Brain microvascular endothelial cell (primary cell): ENCODE results near the gene ARHGAP32.

Experiments used
- DNase-seq: peaks from one replicate; pipeline ENCODE4 v3.0.0-alpha.2; 2020
- H3K27ac ChIP-seq: fragments of 250-450 bp; sonication (Bioruptor Pico); 2 replicates; pipeline ENCODE4 v1.5.1; 2020; ENCODE audit warnings: mild to moderate bottlenecking, moderate library complexity
- H3K27me3 ChIP-seq: fragments of 250-450 bp; sonication (Bioruptor Pico); replicated peaks from 2 replicates; pipeline ENCODE4 v1.5.1; 2020; ENCODE audit warnings: mild to moderate bottlenecking
- H3K36me3 ChIP-seq: fragments of 250-450 bp; sonication (Bioruptor Pico); replicated peaks from 2 replicates; pipeline ENCODE4 v1.5.1; 2020; ENCODE audit warnings: mild to moderate bottlenecking
- H3K4me3 ChIP-seq: 2 replicates; pipeline ENCODE4 v1.5.1; 2011; ENCODE audit warnings: low read depth, mild to moderate bottlenecking, control low read depth, low read length, moderate library complexity
- CTCF ChIP-seq: IDR thresholded peaks from 2 replicates; pipeline ENCODE4 v1.5.1; 2011; ENCODE audit warnings: low read depth, mild to moderate bottlenecking, moderate library complexity, low read length, control low read depth, inconsistent platforms; ENCODE audit errors: missing control alignments
- in situ Hi-C: cut with HindIII; loops from 2 replicates; pipeline ENCODE4 v1.10.0; 2017; ENCODE audit warnings: low sequenced_read_pairs, low pct_ligation_motif_present

The ARHGAP32 gene

GRCh38 chr11:129093283-129093682, 98.8 kb downstream of the ARHGAP32 start:
- no peaks in the 10 kb centered on the region for H3K27me3 ChIP-seq
- no peak overlapping the region for H3K4me3 ChIP-seq
- no peak for TF ChIP-seq CTCF
- no peak overlapping the region for H3K27ac ChIP-seq
- no peak for DNase-seq
- in situ Hi-C loops = no loop called here
- H3K36me3 ChIP-seq = no peaks in the 10 kb centered on the region

- DNase-seq = peak; percentile 13
- in situ Hi-C loops = no loop called here
- Histone ChIP-seq H3K4me3 (no peak overlapping the region), H3K27me3 (no peaks in the 10 kb centered on the region), H3K27ac (no peak overlapping the region), H3K36me3 (no peaks in the 10 kb centered on the region)
- no peak for TF ChIP-seq CTCF
Observed at GRCh38 chr11:129090056-129090455, 102.1 kb downstream of the ARHGAP32 start.

- TF ChIP-seq CTCF = no peak
- Histone ChIP-seq H3K36me3 (no peaks in the 10 kb centered on the region), H3K27me3 (no peaks in the 10 kb centered on the region), H3K27ac (no peak overlapping the region), H3K4me3 (no peak overlapping the region)
- DNase-seq = no peak
- in situ Hi-C loops = no loop called here
Observed at GRCh38 chr11:129089279-129089678, 102.8 kb downstream of the ARHGAP32 start.

- TF ChIP-seq CTCF = no peak
- no peak for DNase-seq
- in situ Hi-C loops = no loop called here
- no peaks in the 10 kb centered on the region for H3K36me3 ChIP-seq
- H3K4me3 ChIP-seq = no peak overlapping the region
- no peaks in the 10 kb centered on the region for H3K27me3 ChIP-seq
- no peak overlapping the region for H3K27ac ChIP-seq
Observed at GRCh38 chr11:129086976-129087375, 105.1 kb downstream of the ARHGAP32 start.

GRCh38 chr11:129077191-129077590, 114.9 kb downstream of the ARHGAP32 start:
- no peak for DNase-seq

More at GRCh38 chr11:129077191-129077590, 114.9 kb downstream of the ARHGAP32 start:
- Histone ChIP-seq H3K27ac (no peak overlapping the region), H3K4me3 (no peak overlapping the region), H3K36me3 (no peaks in the 10 kb centered on the region), H3K27me3 (no peaks in the 10 kb centered on the region)
- in situ Hi-C loops = no loop called here
- TF ChIP-seq CTCF = no peak
